ENCODE data around the gene CBX4.

GRCh38 chr17:79784353-79785016, 54.8 kb downstream of the CBX4 start:
- TF ChIP-seq CTCF (conservative IDR thresholded peaks at IDR 0.05 in 1 of 2, IDR thresholded peaks at IDR 0.05 in 1 of 2; ENCODE audit: low read depth in 1 of 2, low read length in 2 of 2) = no peak
- no peak for TF ChIP-seq EZH2 (IDR thresholded peaks at IDR 0.05; ENCODE audit: low read length, missing control alignments)

Measured in fibroblast of lung (primary cell).